Activated effector memory CD4-positive, alpha-beta T cell treated with Interleukin-2 at 50 U/mL for 16 hours (primary cell): ENCODE results near the gene ZNF862.

Source experiments
- DNase-seq: peaks from one replicate; pipeline ENCODE4 v3.0.0-alpha.2; 2020

Gene ZNF862

GRCh38 chr7:149838224-149838991 lies at the start of gene ZNF862:
Gene ZNF862, plus strand, starts transcription at chr7:149838375. Its CDS starts 237 bp downstream, at chr7:149838612.
- peak; percentile 93 for DNase-seq

GRCh38 chr7:149789101-149789500 lies 49.1 kb upstream of the ZNF862 start:
- no peak for DNase-seq

- no peak for DNase-seq
These were observed 48.0 kb upstream of the ZNF862 start for GRCh38 chr7:149790146-149790548.

GRCh38 chr7:149790754-149791360 lies 47.3 kb upstream of the ZNF862 start:
- DNase-seq = no peak

- no peak for DNase-seq
These were observed 46.6 kb upstream of the ZNF862 start for GRCh38 chr7:149791411-149792219.

- no peak for DNase-seq
These were observed 46.0 kb upstream of the ZNF862 start for GRCh38 chr7:149792220-149792595.

- DNase-seq = no peak
These were observed 44.9 kb upstream of the ZNF862 start for GRCh38 chr7:149793261-149793660.

GRCh38 chr7:149794661-149795060 lies 43.5 kb upstream of the ZNF862 start:
- DNase-seq = no peak

GRCh38 chr7:149795126-149795525 lies 43.0 kb upstream of the ZNF862 start:
- DNase-seq = no peak

- no peak for DNase-seq
These were observed 41.8 kb upstream of the ZNF862 start for GRCh38 chr7:149796287-149796860.

- DNase-seq = no peak
These were observed 40.4 kb upstream of the ZNF862 start for GRCh38 chr7:149797771-149798170.

GRCh38 chr7:149799397-149800168 lies 38.6 kb upstream of the ZNF862 start:
- DNase-seq = peak; percentile 31

GRCh38 chr7:149800169-149800555 lies 38.0 kb upstream of the ZNF862 start:
- no peak for DNase-seq

- DNase-seq = no peak
These were observed 37.1 kb upstream of the ZNF862 start for GRCh38 chr7:149801002-149801566.

- no peak for DNase-seq
These were observed 36.4 kb upstream of the ZNF862 start for GRCh38 chr7:149801816-149802215.

- DNase-seq = no peak
These were observed 35.2 kb upstream of the ZNF862 start for GRCh38 chr7:149802966-149803365.

- DNase-seq = no peak
These were observed 34.6 kb upstream of the ZNF862 start for GRCh38 chr7:149803551-149804074.

GRCh38 chr7:149804106-149804505 lies 34.1 kb upstream of the ZNF862 start:
- no peak for DNase-seq

GRCh38 chr7:149806726-149807125 lies 31.4 kb upstream of the ZNF862 start:
- no peak for DNase-seq

- no peak for DNase-seq
These were observed 29.9 kb upstream of the ZNF862 start for GRCh38 chr7:149808311-149808710.

- no peak for DNase-seq
These were observed 29.0 kb upstream of the ZNF862 start for GRCh38 chr7:149809215-149809614.

- DNase-seq = no peak
These were observed 27.0 kb upstream of the ZNF862 start for GRCh38 chr7:149811221-149811620.
